GM12875 (cell line): Measurements from ENCODE around the gene LDLRAD4.

Experiments
- H3K4me3 ChIP-seq: one replicate; pipeline ENCODE4 v1.5.1; 2011; ENCODE audit warnings: low read depth, low read length, control low read depth
- TF ChIP-seq, protein P1 (sequence below): IDR thresholded peaks from 2 replicates; pipeline ENCODE4 v1.5.1; 2011; ENCODE audit warnings: low read depth, mild to moderate bottlenecking, control low read depth, inconsistent platforms, low read length, moderate library complexity, borderline replicate concordance; ENCODE audit not compliant: insufficient read depth

The LDLRAD4 gene

DNA sequence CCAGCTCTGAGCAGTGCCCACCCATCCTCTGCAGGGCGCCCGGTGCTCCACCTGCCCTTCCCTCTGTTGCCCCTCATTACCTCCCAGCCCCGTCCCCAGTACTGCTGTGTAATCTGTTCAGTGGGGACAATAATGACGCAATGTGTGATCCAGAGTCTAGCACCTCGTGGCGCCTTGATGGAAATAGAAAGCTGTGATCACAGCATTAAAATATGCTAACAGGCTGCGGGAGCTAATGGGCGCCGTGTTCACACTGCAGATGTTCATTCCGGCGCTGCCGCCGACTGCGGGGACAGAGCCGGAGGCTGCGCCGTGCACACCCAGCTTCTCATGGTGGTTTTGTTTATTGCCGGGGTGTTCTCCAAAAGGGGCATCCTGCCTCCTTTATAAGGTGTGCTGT is 235.2 kb downstream of the LDLRAD4 start:
- H3K4me3 ChIP-seq: no peak overlapping the region
- TF ChIP-seq, protein P1, sequence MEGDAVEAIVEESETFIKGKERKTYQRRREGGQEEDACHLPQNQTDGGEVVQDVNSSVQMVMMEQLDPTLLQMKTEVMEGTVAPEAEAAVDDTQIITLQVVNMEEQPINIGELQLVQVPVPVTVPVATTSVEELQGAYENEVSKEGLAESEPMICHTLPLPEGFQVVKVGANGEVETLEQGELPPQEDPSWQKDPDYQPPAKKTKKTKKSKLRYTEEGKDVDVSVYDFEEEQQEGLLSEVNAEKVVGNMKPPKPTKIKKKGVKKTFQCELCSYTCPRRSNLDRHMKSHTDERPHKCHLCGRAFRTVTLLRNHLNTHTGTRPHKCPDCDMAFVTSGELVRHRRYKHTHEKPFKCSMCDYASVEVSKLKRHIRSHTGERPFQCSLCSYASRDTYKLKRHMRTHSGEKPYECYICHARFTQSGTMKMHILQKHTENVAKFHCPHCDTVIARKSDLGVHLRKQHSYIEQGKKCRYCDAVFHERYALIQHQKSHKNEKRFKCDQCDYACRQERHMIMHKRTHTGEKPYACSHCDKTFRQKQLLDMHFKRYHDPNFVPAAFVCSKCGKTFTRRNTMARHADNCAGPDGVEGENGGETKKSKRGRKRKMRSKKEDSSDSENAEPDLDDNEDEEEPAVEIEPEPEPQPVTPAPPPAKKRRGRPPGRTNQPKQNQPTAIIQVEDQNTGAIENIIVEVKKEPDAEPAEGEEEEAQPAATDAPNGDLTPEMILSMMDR: no peak

DNA sequence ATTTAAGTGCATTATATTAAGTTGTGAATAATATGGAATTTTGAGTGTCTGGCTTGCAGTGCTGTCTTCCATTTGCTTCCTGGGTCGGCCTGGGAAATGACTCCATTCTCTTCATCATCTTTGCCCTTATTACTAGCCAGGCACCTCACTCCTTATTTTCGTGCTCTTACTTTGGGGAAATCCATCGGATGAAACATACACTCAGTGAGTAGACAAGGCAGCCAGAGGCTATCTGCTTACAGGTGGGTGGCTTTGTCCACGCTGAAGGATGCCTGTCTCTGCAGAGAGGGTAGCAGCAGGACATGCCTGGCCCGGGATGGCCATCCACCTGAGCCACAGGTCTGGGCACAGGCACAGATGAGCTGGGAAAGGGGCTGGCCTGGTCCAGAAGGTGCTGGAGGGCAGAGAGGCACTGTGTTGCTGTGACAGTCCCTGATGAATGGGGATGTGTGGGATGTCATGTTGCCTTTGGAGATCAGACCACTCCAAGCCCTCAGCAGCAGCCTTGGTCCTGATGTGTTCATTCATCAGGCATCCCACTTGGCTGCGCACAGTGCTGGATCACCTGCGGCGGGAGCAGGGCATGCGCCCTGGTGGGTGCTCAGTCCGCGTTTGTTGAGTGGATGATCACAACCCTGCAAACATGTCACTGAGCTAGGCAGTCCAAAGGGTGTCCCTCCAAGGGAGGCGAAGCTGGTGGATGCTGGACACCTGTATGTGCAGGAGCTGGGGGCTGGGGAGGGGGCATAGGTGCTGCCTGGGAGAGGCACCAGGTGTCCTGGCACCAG is 236.0 kb downstream of the LDLRAD4 start:
- TF ChIP-seq, protein P1: no peak
- H3K4me3 ChIP-seq: no peak overlapping the region

DNA sequence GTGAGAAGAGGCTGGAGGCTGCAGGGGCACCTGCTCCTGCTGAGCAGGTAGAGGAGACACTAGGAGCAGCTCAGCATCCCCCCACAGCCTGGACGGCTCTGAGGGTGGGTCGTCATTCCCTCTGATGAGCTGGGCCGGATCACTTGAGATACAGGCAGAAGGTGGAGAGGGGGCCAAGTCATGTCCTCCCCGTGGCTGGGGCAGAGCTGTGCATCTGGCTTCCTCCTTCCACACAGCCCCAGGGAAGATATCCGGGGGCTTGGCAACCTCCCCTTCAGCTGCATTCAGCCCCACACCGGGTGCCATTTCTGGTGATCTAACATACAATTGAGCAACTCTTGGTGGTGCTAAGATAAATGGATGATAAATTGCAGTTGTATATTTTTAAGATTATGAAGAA is 236.9 kb downstream of the LDLRAD4 start:
- TF ChIP-seq, protein P1: no peak
- H3K4me3 ChIP-seq: no peak overlapping the region

DNA sequence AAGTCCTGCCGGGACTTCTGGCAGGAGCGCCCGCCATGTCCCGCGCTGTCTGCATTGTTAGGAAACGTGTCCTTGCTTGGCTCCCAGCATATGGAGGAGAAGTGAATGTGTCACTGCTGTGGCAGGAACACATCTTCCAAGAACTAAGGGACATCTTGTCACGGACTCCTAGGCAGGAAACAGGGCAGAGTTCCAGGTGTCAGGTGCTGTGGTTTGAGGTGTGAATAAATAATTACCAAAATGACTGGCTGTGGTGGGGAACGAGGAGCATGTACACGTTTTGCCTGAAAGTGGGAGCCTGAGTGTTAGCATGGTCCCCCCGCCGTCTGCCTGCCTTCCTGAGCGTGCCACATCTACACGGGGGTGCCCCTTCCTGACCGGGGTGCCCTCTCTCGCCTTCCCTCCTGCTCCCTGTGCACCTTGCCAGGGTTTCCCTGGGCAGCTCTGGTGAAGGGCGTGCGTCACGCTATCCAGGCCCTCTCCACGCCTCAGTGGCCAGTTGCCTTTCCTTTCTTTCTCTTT is 237.5 kb downstream of the LDLRAD4 start:
- H3K4me3 ChIP-seq: no peak overlapping the region
- TF ChIP-seq, protein P1: no peak

DNA sequence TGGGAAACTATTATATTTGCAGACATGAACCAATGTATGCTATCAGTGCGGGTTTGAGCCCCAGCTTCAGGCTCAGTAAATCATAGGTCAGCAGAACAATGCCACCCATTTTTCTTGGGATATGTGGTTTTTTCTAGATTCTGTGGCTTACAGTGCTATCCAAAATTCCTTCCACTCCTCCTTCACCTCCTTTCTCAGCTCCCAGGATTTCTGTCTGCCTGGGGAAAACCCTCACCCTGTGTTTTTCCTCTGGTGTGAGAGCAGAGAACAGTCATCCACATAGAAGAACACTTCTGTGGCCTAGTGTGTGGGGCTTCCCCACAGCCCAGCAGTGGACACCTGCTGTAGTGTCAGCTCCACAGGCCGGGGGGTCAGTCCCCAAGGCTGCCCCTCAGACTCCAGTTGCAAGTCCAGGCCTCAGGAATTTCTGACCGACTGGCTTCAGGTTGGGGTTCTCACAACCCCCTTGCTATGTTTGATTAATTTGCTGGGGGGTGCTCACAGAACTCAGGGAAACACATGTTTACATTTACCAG is 238.2 kb downstream of the LDLRAD4 start:
- TF ChIP-seq, protein P1: no peak
- H3K4me3 ChIP-seq: no peak overlapping the region

DNA sequence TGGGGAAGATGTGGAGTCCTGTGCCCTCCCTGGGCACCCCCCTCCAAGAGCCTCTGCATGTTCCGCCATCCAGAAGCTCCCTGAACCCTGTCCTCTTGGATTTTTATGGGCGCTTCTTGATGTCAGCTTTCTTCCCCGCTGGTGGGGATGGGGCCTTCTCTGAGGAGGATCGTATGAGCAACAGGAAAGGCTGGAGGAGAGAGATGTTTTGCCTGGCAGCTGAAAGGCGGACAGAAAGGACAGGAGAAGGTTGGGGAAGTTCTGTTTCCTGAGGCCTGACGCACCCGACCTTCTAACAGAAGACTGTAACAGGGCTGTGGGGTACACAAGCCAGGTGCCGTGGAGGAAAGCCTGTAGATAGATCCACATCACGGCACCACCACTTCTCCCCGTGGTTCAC is 238.8 kb downstream of the LDLRAD4 start:
- no peak overlapping the region for H3K4me3 ChIP-seq
- TF ChIP-seq, protein P1: no peak

DNA sequence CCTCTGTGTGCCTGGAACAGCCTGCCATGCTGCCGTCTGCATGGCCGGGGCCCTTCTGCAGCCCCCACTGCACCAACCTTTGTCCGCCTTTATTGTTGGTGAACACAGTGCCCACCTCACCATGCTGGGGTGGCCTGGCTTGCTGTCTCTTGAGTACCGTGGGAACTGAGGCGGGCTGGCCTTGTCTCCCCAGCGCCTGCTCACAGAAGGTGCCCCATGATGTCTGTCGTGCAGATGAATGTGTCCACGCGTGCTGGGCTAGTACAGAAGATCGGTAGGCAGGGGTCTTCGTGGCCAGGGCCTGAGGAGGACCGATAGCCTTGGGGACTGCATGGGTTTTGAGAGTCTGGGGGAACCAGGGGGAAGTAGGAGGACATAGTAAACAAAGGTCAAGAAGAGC is 242.4 kb downstream of the LDLRAD4 start:
- TF ChIP-seq, protein P1: no peak
- no peak overlapping the region for H3K4me3 ChIP-seq
